Fibroblast of lung (primary cell): Measurements from ENCODE around the gene ZNF432. TPM values are rescaled to one million over a fixed set of nuclear protein-coding genes. Genes with fewer than 3 reads are reported as not detected.

ENCODE experiments used
- DNase-seq, 2 donors: peaks; one replicate each; pipeline versions ENCODE4 v3.0.0 to v3.0.0-alpha.2; 2010; ENCODE audit warnings: low read depth in 2 of 2
- H2AFZ ChIP-seq: 2 replicates; pipeline ENCODE4 v1.5.1; 2012; ENCODE audit warnings: low read length, control low read depth, inconsistent platforms
- H3K27ac ChIP-seq: 2 replicates; pipeline ENCODE4 v1.5.1; 2011; ENCODE audit warnings: low read length, control low read depth; ENCODE audit not compliant: insufficient read depth
- H3K27me3 ChIP-seq: 2 replicates; pipeline ENCODE4 v1.5.1; 2011; ENCODE audit warnings: mild to moderate bottlenecking, low read length; ENCODE audit not compliant: control insufficient read depth, insufficient read depth
- H3K36me3 ChIP-seq: 2 replicates; pipeline ENCODE4 v1.5.1; 2011; ENCODE audit warnings: low read length; ENCODE audit not compliant: control insufficient read depth, insufficient read depth
- H3K4me1 ChIP-seq: 2 replicates; pipeline ENCODE4 v1.5.1; 2011; ENCODE audit warnings: low read length; ENCODE audit not compliant: control insufficient read depth, insufficient read depth; ENCODE audit errors: extremely low read depth
- H3K4me2 ChIP-seq: 2 replicates; pipeline ENCODE4 v1.5.1; 2011; ENCODE audit warnings: low read length, control low read depth; ENCODE audit not compliant: insufficient read depth; ENCODE audit errors: extremely low read depth
- H3K4me3 ChIP-seq, 4 experiments: fragments of 200-600 bp in 1 of 4; sonication (generic) in 1 of 4; replicated peaks in 1 of 4; 2 replicates each; pipeline ENCODE4 v1.5.1; 2011 to 2016; ENCODE audit warnings: low read length in 4 of 4, low read depth in 3 of 4, mild to moderate bottlenecking in 3 of 4, control low read depth in 2 of 4, inconsistent platforms in 1 of 4, mixed read lengths in 1 of 4; ENCODE audit not compliant: insufficient read depth in 1 of 4; ENCODE audit errors: control extremely low read depth in 1 of 4
- H3K79me2 ChIP-seq: 2 replicates; pipeline ENCODE4 v1.5.1; 2012; ENCODE audit warnings: mild to moderate bottlenecking, low read length, inconsistent platforms; ENCODE audit not compliant: control insufficient read depth, insufficient read depth
- H3K9ac ChIP-seq: 2 replicates; pipeline ENCODE4 v1.5.1; 2011; ENCODE audit warnings: mild to moderate bottlenecking, low read length, control low read depth; ENCODE audit not compliant: insufficient read depth
- H3K9me3 ChIP-seq: 2 replicates; pipeline ENCODE4 v1.5.1; 2012; ENCODE audit warnings: low read depth, low read length; ENCODE audit not compliant: control insufficient read depth, insufficient read depth
- H4K20me1 ChIP-seq: 2 replicates; pipeline ENCODE4 v1.5.1; 2011; ENCODE audit warnings: low read length; ENCODE audit not compliant: control insufficient read depth, insufficient read depth; ENCODE audit errors: extremely low read depth
- CTCF ChIP-seq, 2 donors: IDR thresholded peaks in 1 of 2; conservative IDR thresholded peaks in 1 of 2; 1 replicate in 1 of 2; 2 replicates in 1 of 2; pipeline ENCODE4 v1.5.1; 2011 to 2012; ENCODE audit warnings: low read length in 2 of 2, control low read depth in 1 of 2, inconsistent platforms in 1 of 2, low read depth in 1 of 2, mild to moderate bottlenecking in 1 of 2
- EZH2 ChIP-seq: IDR thresholded peaks from 2 replicates; pipeline ENCODE4 v1.5.1; 2012; ENCODE audit warnings: low read length, control low read depth, mild to moderate bottlenecking; ENCODE audit errors: missing control alignments
- polyA plus RNA-seq, 2 donors: library from polyadenylated mRNA; depleted of rRNA in 1 of 2; stranded (reverse) in 1 of 2; unstranded in 1 of 2; fragments of >200 nt; gene quantifications; 2 replicates each; pipeline ENCODE4 v1.2.1, GENCODE V29; 2011 to 2012; ENCODE audit warnings: missing spikeins in 1 of 2
- total RNA-seq: library from RNA; depleted of rRNA; stranded (reverse); fragments of >200 nt; gene quantifications from 2 replicates; pipeline ENCODE4 v1.2.1, GENCODE V29; 2014

Gene ZNF432
- total and polyA plus RNA-seq, 2 donors (not counting 1 experiment from before 2014, with no cell fraction given) = 5.7 to 10.2 TPM

GRCh38 chr19:52094526-52095130 is 46.0 kb upstream of the ZNF432 start:
- Histone ChIP-seq H3K79me2 (peaks cover 35% of the 10 kb centered on the region), H2AFZ (no peak overlapping the region), H3K27me3 (no peaks in the 10 kb centered on the region), H3K9ac (peak overlapping the region; percentile 64), H3K4me3 (peak overlapping the region; percentile 83 to 99 (median 91)), H3K4me1 (no peaks in the 10 kb centered on the region), H3K36me3 (peaks cover 2% of the 10 kb centered on the region), H3K4me2 (peak overlapping the region; percentile 88), H3K27ac (peak overlapping the region; percentile 83), H3K9me3 (no peaks in the 10 kb centered on the region), H4K20me1 (no peaks in the 10 kb centered on the region)
- TF ChIP-seq EZH2 (no peak), CTCF (conservative IDR thresholded peaks at IDR 0.05 in 1 of 2, IDR thresholded peaks at IDR 0.05 in 1 of 2; ENCODE audit: low read depth in 1 of 2, low read length in 2 of 2) (no peak)
- DNase-seq = no peak

- H2AFZ ChIP-seq = no peak overlapping the region
- H3K4me1 ChIP-seq = no peaks in the 10 kb centered on the region
- no peak overlapping the region for H3K4me2 ChIP-seq
- TF ChIP-seq EZH2 (no peak), CTCF (conservative IDR thresholded peaks at IDR 0.05 in 1 of 2, IDR thresholded peaks at IDR 0.05 in 1 of 2; ENCODE audit: low read depth in 1 of 2, low read length in 2 of 2) (no peak)
- H3K9ac ChIP-seq = no peak overlapping the region
- H3K4me3 ChIP-seq = no peak overlapping the region
- no peaks in the 10 kb centered on the region for H3K27me3 ChIP-seq
- peaks cover 9% of the 10 kb centered on the region for H3K79me2 ChIP-seq
- H3K9me3 ChIP-seq = no peaks in the 10 kb centered on the region
- no peaks in the 10 kb centered on the region for H4K20me1 ChIP-seq
- DNase-seq = peak; percentile 23 to 70
- no peak overlapping the region for H3K27ac ChIP-seq
- H3K36me3 ChIP-seq = peaks cover 8% of the 10 kb centered on the region
These were observed 37.8 kb upstream of the ZNF432 start for GRCh38 chr19:52086481-52086880.

DNA sequence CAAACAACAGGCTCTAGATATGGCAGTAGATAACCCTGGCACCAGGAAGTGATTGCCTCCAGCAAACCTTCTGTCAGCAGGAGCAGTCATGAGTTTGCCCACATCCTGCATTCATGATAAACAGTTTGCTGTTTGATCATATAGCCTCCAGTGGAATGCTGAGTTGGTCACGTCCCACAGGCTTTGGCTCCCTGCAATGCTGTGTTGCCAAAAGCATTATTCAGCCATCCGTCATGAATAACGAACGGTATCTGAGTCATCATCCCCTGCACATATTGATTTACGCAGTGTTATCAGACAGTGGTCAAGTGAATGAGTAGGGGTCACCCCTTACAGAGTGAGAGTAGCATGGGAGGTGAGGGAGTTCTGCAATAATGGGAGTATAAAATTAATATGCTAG is 21.9 kb upstream of the ZNF432 start:
- Histone ChIP-seq H3K4me3 (no peak overlapping the region), H3K36me3 (peaks cover 6% of the 10 kb centered on the region), H2AFZ (no peak overlapping the region), H3K4me2 (no peak overlapping the region), H3K9me3 (peaks cover 7% of the 10 kb centered on the region), H3K79me2 (no peaks in the 10 kb centered on the region), H3K27ac (no peak overlapping the region), H3K27me3 (no peaks in the 10 kb centered on the region), H3K9ac (no peak overlapping the region), H4K20me1 (no peaks in the 10 kb centered on the region), H3K4me1 (no peaks in the 10 kb centered on the region)
- DNase-seq = peak; percentile 48 to 82
- TF ChIP-seq CTCF (conservative IDR thresholded peaks at IDR 0.05 in 1 of 2, IDR thresholded peaks at IDR 0.05 in 1 of 2; ENCODE audit: low read depth in 1 of 2, low read length in 2 of 2) (no peak), EZH2 (no peak)
